ENCODE results near the gene IFNG-AS1.

DNA sequence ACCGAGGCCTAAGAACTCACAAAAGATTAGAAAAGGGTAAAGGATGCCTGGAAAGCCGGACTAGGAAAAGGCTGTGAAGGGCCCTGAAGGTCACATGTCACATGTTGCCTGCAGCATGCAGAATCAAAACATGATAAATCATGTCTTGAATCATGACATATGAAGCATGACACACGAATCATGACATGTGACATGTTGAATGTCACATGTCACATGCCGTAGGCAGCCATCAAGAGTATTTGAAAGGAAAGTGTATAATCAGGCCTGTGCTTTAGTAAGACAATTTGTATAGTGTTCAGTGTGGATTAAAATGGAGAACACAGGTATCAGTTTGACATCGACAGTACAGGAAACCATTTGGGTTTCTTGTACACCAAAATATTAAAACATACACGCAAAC is 30.8 kb downstream of the IFNG-AS1 start:
- TF ChIP-seq EZH2 (IDR thresholded peaks at IDR 0.05; ENCODE audit: insufficient read depth, poor library complexity, severe bottlenecking) = no peak
- no peak for TF ChIP-seq EZH2phosphoT487 (IDR thresholded peaks at IDR 0.05; ENCODE audit: insufficient read depth, low read depth)

Data from GM23248 (cell line).